BLaER1 treated with 17β-estradiol and CSF1 and Interleukin-3, amounts not matched to agents 10 nM and 100 nM (cell line): ENCODE data around the gene OR51E2.

Experiments used
- H3K27ac ChIP-seq, 11 experiments: shearing (Covaris generic); formaldehyde crosslinking; 2 replicates each; pipeline ENCODE4 v1.8.1; 2022
- H3K27me3 ChIP-seq, 11 experiments: shearing (Covaris generic); formaldehyde crosslinking; 2 replicates each; pipeline ENCODE4 v1.8.1; 2022
- H3K36me3 ChIP-seq, 11 experiments: shearing (Covaris generic); formaldehyde crosslinking; 2 replicates each; pipeline ENCODE4 v1.8.1; 2022
- H3K4me1 ChIP-seq, 10 experiments: shearing (Covaris generic); formaldehyde crosslinking; 2 replicates each; pipeline ENCODE4 v1.8.1; 2022
- H3K4me2 ChIP-seq, 11 experiments: shearing (Covaris generic); formaldehyde crosslinking; 2 replicates each; pipeline ENCODE4 v1.8.1; 2022
- H3K4me3 ChIP-seq, 10 experiments: shearing (Covaris generic); formaldehyde crosslinking; 2 replicates each; pipeline ENCODE4 v1.8.1; 2022
- H3K9ac ChIP-seq, 11 experiments: shearing (Covaris generic); formaldehyde crosslinking; 2 replicates each; pipeline ENCODE4 v1.8.1; 2022
- H3K9me3 ChIP-seq, 11 experiments: shearing (Covaris generic); formaldehyde crosslinking; replicated peaks in 1 of 11; 2 replicates each; pipeline ENCODE4 v1.8.1; 2022
- H4K20me1 ChIP-seq, 11 experiments: shearing (Covaris generic); formaldehyde crosslinking; 2 replicates each; pipeline ENCODE4 v1.8.1; 2022
- Cebpa-rat ChIP-seq, 11 experiments: shearing (Covaris generic); IDR thresholded peaks; 2 replicates each; pipeline ENCODE4 v1.8.1; 2022

The OR51E2 gene

DNA sequence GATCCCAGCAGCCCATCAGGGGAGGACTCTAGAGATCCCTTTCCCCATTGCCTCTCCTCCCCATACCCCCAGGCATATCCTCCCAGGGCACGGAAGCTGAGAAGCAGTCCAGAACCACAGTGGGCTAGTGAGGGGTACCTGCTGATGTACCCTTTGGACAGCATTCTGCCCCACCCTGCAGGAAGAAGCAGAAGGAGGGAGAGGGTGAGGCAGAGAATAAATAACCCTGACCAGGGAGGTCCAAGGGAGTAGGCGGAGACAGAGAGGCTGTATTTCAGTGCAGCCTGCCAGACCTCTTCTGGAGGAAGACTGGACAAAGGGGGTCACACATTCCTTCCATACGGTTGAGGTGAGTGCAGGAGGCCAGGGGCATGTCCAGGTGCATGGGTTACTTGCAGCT is 54.0 kb downstream of the OR51E2 start, which contains the start of gene OR51E1:
Gene OR51E1 (plus strand): TSS at position 301 of the 400 bp plus-strand sequence. CDS start 8,545 bp downstream, outside the sequence.
- no peak for TF ChIP-seq Cebpa-rat (IDR thresholded peaks at IDR 0.05)
- H3K36me3 ChIP-seq = no peaks in the 10 kb centered on the region
- peak within 1 kb of the TSS in 4 of 11 experiments; percentile 3 to 36 (median 18); a peak in 2 of 22 replicates for H3K4me2 ChIP-seq
- H4K20me1 ChIP-seq = no peaks in the 10 kb centered on the region
- H3K4me3 ChIP-seq = no peak within 1 kb of the TSS
- no peak within 1 kb of the TSS for H3K9ac ChIP-seq
- H3K27ac ChIP-seq = no peak within 1 kb of the TSS
- no peaks in the 10 kb centered on the region for H3K9me3 ChIP-seq
- no peaks in the 10 kb centered on the region for H3K27me3 ChIP-seq
- peaks cover 0 to 5% (median 0%) of the 10 kb centered on the region in 10 experiments; a peak in 2 of 20 replicates for H3K4me1 ChIP-seq

GRCh38 chr11:4643076-4643475 is 54.6 kb downstream of the OR51E2 start:
- H3K9me3 ChIP-seq = no peaks in the 10 kb centered on the region
- no peak overlapping the region for H3K4me3 ChIP-seq
- no peaks in the 10 kb centered on the region for H3K27me3 ChIP-seq
- TF ChIP-seq Cebpa-rat (IDR thresholded peaks at IDR 0.05) = no peak
- H3K36me3 ChIP-seq = no peaks in the 10 kb centered on the region
- peak overlapping the region in 3 of 11 experiments; percentile 16 to 36 (median 21); a peak in 2 of 22 replicates for H3K4me2 ChIP-seq
- H3K9ac ChIP-seq = no peak overlapping the region
- peaks cover 0 to 5% (median 0%) of the 10 kb centered on the region in 10 experiments; a peak in 2 of 20 replicates for H3K4me1 ChIP-seq
- no peaks in the 10 kb centered on the region for H4K20me1 ChIP-seq
- H3K27ac ChIP-seq = no peak overlapping the region

DNA sequence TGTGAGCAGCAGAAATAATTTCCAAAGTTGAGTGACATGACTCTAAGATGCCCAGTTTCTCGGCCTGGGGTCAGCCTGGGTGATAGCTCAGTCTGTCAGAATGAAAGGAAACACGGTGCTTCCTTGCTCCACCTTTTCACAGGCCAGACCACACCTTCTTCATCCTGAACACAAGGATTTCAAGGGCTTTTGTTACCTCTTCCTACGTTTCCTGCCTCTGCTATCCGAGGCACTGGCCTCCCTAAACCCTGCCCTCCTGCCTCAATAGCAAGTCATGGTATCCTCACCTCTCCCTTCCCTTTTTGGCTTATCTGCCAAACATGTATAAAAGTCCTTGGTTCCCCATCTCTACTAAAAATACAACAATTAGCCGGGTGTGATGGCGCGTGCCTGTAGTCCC is 55.6 kb downstream of the OR51E2 start:
- Histone ChIP-seq H3K9ac (no peak overlapping the region), H4K20me1 (no peaks in the 10 kb centered on the region), H3K4me3 (no peak overlapping the region), H3K4me1 (peaks cover 0 to 5% (median 0%) of the 10 kb centered on the region in 10 experiments; a peak in 3 of 20 replicates), H3K27ac (no peak overlapping the region), H3K4me2 (peak overlapping the region in 1 of 11 experiments; percentile 36; a peak in 2 of 22 replicates), H3K9me3 (no peaks in the 10 kb centered on the region), H3K27me3 (no peaks in the 10 kb centered on the region), H3K36me3 (no peaks in the 10 kb centered on the region)
- no peak for TF ChIP-seq Cebpa-rat (IDR thresholded peaks at IDR 0.05)

DNA sequence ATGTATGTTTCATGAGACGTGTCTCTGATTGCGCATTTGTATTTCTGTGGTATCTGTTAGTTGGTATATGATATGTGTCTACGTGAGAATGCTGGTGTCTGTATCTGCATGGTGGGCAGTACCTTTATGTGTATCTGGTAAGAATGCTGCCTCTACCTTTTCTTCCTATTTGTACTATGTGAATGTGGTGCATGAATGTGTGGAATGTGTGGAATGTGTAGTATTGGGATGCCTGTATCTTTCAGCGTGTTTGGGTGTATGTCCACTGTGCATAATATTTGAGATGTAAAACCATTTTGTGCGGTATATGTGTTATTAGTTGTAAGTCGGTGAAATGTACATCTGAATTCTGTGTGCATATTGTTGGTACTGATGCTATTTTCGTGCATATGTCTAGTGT is 56.2 kb downstream of the OR51E2 start:
- Histone ChIP-seq H3K27me3 (no peaks in the 10 kb centered on the region), H3K4me3 (no peak overlapping the region), H3K9ac (no peak overlapping the region)

DNA sequence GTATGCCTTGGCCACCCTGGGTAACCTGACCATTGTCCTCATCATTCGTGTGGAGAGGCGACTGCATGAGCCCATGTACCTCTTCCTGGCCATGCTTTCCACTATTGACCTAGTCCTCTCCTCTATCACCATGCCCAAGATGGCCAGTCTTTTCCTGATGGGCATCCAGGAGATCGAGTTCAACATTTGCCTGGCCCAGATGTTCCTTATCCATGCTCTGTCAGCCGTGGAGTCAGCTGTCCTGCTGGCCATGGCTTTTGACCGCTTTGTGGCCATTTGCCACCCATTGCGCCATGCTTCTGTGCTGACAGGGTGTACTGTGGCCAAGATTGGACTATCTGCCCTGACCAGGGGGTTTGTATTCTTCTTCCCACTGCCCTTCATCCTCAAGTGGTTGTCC is 57.7 kb downstream of the OR51E2 start:
- Histone ChIP-seq H3K9me3 (no peaks in the 10 kb centered on the region), H3K4me3 (no peak overlapping the region), H3K27ac (no peak overlapping the region), H4K20me1 (no peaks in the 10 kb centered on the region), H3K9ac (no peak overlapping the region), H3K4me1 (peaks cover 0 to 5% (median 0%) of the 10 kb centered on the region in 10 experiments; a peak in 3 of 20 replicates), H3K4me2 (no peak overlapping the region), H3K27me3 (no peaks in the 10 kb centered on the region), H3K36me3 (no peaks in the 10 kb centered on the region)
- TF ChIP-seq Cebpa-rat (IDR thresholded peaks at IDR 0.05) = no peak

More for the DNA sequence above, 56.2 kb downstream of the OR51E2 start:
- Histone ChIP-seq H3K4me2 (no peak overlapping the region), H3K27ac (no peak overlapping the region), H4K20me1 (no peaks in the 10 kb centered on the region), H3K4me1 (peaks cover 0 to 5% (median 0%) of the 10 kb centered on the region in 10 experiments; a peak in 3 of 20 replicates), H3K36me3 (no peaks in the 10 kb centered on the region), H3K9me3 (no peaks in the 10 kb centered on the region)
- no peak for TF ChIP-seq Cebpa-rat (IDR thresholded peaks at IDR 0.05)

GRCh38 chr11:4637662-4638047 is 60.0 kb downstream of the OR51E2 start:
- Histone ChIP-seq H3K9ac (no peak overlapping the region; a peak in 1 of 22 replicates), H3K4me1 (peaks cover 0 to 3% (median 0%) of the 10 kb centered on the region in 10 experiments; a peak in 3 of 20 replicates), H3K27ac (no peak overlapping the region), H3K4me2 (no peak overlapping the region), H3K27me3 (no peaks in the 10 kb centered on the region), H4K20me1 (no peaks in the 10 kb centered on the region), H3K9me3 (no peaks in the 10 kb centered on the region), H3K36me3 (no peaks in the 10 kb centered on the region), H3K4me3 (no peak overlapping the region)
- no peak for TF ChIP-seq Cebpa-rat (IDR thresholded peaks at IDR 0.05)

GRCh38 chr11:4636962-4637661 is 60.5 kb downstream of the OR51E2 start, which contains the start of gene OR51D1:
Gene OR51D1, plus strand, starts transcription at chr11:4637477. Its CDS starts 2,314 bp downstream, at chr11:4639791.
- Histone ChIP-seq H3K9ac (no peak within 1 kb of the TSS; a peak in 1 of 22 replicates), H3K27ac (no peak within 1 kb of the TSS), H3K4me1 (no peaks in the 10 kb centered on the region; a peak in 1 of 20 replicates), H3K27me3 (no peaks in the 10 kb centered on the region), H3K4me3 (no peak within 1 kb of the TSS), H3K36me3 (no peaks in the 10 kb centered on the region), H3K9me3 (no peaks in the 10 kb centered on the region), H3K4me2 (peak within 1 kb of the TSS in 9 of 11 experiments; percentile 16 to 73 (median 34); a peak in 8 of 22 replicates), H4K20me1 (no peaks in the 10 kb centered on the region)
- no peak for TF ChIP-seq Cebpa-rat (IDR thresholded peaks at IDR 0.05)

GRCh38 chr11:4636136-4636535 is 61.5 kb downstream of the OR51E2 start:
- H3K4me3 ChIP-seq = no peak overlapping the region
- H3K27ac ChIP-seq = no peak overlapping the region
- no peaks in the 10 kb centered on the region for H3K36me3 ChIP-seq
- no peak overlapping the region for H3K9ac ChIP-seq
- no peaks in the 10 kb centered on the region for H3K27me3 ChIP-seq
- H3K9me3 ChIP-seq = no peaks in the 10 kb centered on the region
- no peak overlapping the region for H3K4me2 ChIP-seq
- no peaks in the 10 kb centered on the region for H4K20me1 ChIP-seq
- no peak for TF ChIP-seq Cebpa-rat (IDR thresholded peaks at IDR 0.05)
- H3K4me1 ChIP-seq = no peaks in the 10 kb centered on the region; a peak in 1 of 20 replicates
